ENCODE results near the gene DIPK2B.

The DIPK2B gene

GRCh38 chrX:45164995-45165394 lies 35.7 kb downstream of the DIPK2B start:
- H3K4me3 ChIP-seq (ENCODE audit: low read depth, low read length), result no peak overlapping the region
- DNase-seq (ENCODE audit: low read depth), result no peak

GRCh38 chrX:45164021-45164621 lies 36.6 kb downstream of the DIPK2B start:
- H3K4me3 ChIP-seq (ENCODE audit: low read depth, low read length), result no peak overlapping the region
- DNase-seq (ENCODE audit: low read depth), result no peak

- no peak overlapping the region for H3K4me3 ChIP-seq (ENCODE audit: low read depth, low read length)
- DNase-seq (ENCODE audit: low read depth), result no peak
Observed at GRCh38 chrX:45157647-45158046, 43.0 kb downstream of the DIPK2B start.

- no peak overlapping the region for H3K4me3 ChIP-seq (ENCODE audit: low read depth, low read length)
Observed at GRCh38 chrX:45154462-45154861, 46.2 kb downstream of the DIPK2B start.

GRCh38 chrX:45154033-45154360 lies 46.7 kb downstream of the DIPK2B start:
- H3K4me3 ChIP-seq (ENCODE audit: low read depth, low read length), result no peak overlapping the region
- no peak for DNase-seq (ENCODE audit: low read depth)

More at GRCh38 chrX:45154462-45154861, 46.2 kb downstream of the DIPK2B start:
- DNase-seq (ENCODE audit: low read depth), result no peak

Data from skeletal muscle cell (primary cell).